Measurements from ENCODE around the gene CDC123.

DNA sequence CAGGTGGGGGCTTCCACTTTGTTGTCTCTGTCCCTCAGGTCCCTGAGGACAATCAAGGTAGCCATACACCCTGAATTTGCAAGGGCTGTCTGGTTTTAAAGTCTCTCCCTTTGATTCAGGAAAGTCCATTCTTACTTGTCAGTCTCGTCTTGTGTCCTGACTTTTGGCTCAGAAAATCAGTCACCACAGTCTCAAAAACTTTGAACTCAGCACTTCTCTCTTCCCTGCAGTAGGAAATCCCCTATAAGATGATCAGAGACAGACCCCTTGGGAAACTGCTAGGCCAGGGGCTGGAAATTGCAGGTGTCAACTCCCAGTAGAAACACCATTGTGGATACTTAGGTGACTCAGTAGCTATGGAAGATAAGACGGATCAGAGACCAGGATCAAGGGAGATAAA lies 73.1 kb downstream of the CDC123 start:
- TF ChIP-seq, protein P1, sequence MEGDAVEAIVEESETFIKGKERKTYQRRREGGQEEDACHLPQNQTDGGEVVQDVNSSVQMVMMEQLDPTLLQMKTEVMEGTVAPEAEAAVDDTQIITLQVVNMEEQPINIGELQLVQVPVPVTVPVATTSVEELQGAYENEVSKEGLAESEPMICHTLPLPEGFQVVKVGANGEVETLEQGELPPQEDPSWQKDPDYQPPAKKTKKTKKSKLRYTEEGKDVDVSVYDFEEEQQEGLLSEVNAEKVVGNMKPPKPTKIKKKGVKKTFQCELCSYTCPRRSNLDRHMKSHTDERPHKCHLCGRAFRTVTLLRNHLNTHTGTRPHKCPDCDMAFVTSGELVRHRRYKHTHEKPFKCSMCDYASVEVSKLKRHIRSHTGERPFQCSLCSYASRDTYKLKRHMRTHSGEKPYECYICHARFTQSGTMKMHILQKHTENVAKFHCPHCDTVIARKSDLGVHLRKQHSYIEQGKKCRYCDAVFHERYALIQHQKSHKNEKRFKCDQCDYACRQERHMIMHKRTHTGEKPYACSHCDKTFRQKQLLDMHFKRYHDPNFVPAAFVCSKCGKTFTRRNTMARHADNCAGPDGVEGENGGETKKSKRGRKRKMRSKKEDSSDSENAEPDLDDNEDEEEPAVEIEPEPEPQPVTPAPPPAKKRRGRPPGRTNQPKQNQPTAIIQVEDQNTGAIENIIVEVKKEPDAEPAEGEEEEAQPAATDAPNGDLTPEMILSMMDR (IDR thresholded peaks at IDR 0.05; ENCODE audit: extremely low read depth in 1 of 2, insufficient read depth in 1 of 2, low read depth in 1 of 2, low read length in 2 of 2) = no peak
- TF ChIP-seq POLR2A (IDR thresholded peaks at IDR 0.05; ENCODE audit: low read depth, low read length) = no peak

Data from endothelial cell of umbilical vein (primary cell).